Vagina (tissue), 2 donors: ENCODE measurements around the gene BNC2.
"Not testable (repeated sequence)": the region's sequence is repeated elsewhere in the genome, so short reads cannot be mapped to it uniquely, and the experiment has no call there.

Source experiments
- CTCF ChIP-seq, 3 experiments: fragments of 450-650 bp in 2 of 3; fragments of 200-600 bp in 1 of 3; sonication (generic) in 1 of 3; IDR thresholded peaks; one replicate each; pipeline ENCODE4 v1.5.1; 2017 to 2019; ENCODE audit warnings: antibody characterized with exemption in 3 of 3, mild to moderate bottlenecking in 2 of 3, moderate library complexity in 2 of 3
- POLR2A ChIP-seq, 2 donors: fragments of 450-650 bp; IDR thresholded peaks; one replicate each; pipeline ENCODE4 v1.6.1; 2017; ENCODE audit warnings: antibody characterized with exemption in 2 of 2, mild to moderate bottlenecking in 2 of 2, moderate library complexity in 2 of 2
- POLR2AphosphoS5 ChIP-seq, 2 donors: sonication (generic); formaldehyde crosslinking; IDR thresholded peaks; one replicate each; pipeline ENCODE4 v1.9.0; 2017; ENCODE audit warnings: antibody characterized with exemption in 2 of 2, mild to moderate bottlenecking in 2 of 2, low read depth in 1 of 2; ENCODE audit not compliant: insufficient read depth in 1 of 2

- not testable (repeated sequence) for TF ChIP-seq CTCF (IDR thresholded peaks at IDR 0.05); POLR2A (IDR thresholded peaks at IDR 0.05); POLR2AphosphoS5 (IDR thresholded peaks at IDR 0.05; ENCODE audit: insufficient read depth in 1 of 2, low read depth in 1 of 2)
Observed at GRCh38 chr9:16908206-16908605, 37.7 kb upstream of the BNC2 start.
